Right lobe of liver (tissue), 6 donors: ENCODE results near the gene ARL8B. TPM values are rescaled to one million over a fixed set of nuclear protein-coding genes. Genes with fewer than 3 reads are reported as not detected.

ENCODE experiments used
- ATAC-seq, 4 donors: fragments of 200-7000 bp; cut with Tn5 transposase; one replicate each; pipeline ENCODE4 v1.9.1; 2020; ENCODE audit warnings: mild to moderate bottlenecking in 4 of 4, moderate library complexity in 4 of 4
- DNase-seq, 3 donors: peaks; one replicate each; pipeline ENCODE4 v3.0.0-alpha.2; 2020
- H3K27ac ChIP-seq, 3 donors: fragments of 200-600 bp; one replicate each; pipeline ENCODE4 v1.8.0; 2022
- H3K27me3 ChIP-seq, 2 donors: fragments of 200-600 bp; one replicate each; pipeline ENCODE4 v1.8.0; 2022
- H3K36me3 ChIP-seq, 4 donors: fragments of 200-600 bp; sonication (generic) in 1 of 4; one replicate each; pipeline versions ENCODE4 v1.5.1 to v1.8.0; 2017 to 2022; ENCODE audit warnings: control low read depth in 1 of 4
- H3K4me1 ChIP-seq, 4 donors: fragments of 200-600 bp; sonication (generic) in 1 of 4; one replicate each; pipeline versions ENCODE4 v1.5.1 to v1.8.0; 2017 to 2022; ENCODE audit warnings: control low read depth in 1 of 4
- H3K4me3 ChIP-seq, 3 donors: fragments of 200-600 bp; one replicate each; pipeline ENCODE4 v1.8.0; 2022
- H3K9me3 ChIP-seq, 4 donors: fragments of 200-600 bp; sonication (generic) in 1 of 4; one replicate each; pipeline versions ENCODE4 v1.5.1 to v1.8.0; 2017 to 2022; ENCODE audit warnings: control low read depth in 1 of 4
- CTCF ChIP-seq, 4 donors: fragments of 200-600 bp in 3 of 4; fragments of 450-650 bp in 1 of 4; IDR thresholded peaks; one replicate each; pipeline versions ENCODE4 v1.5.1 to v1.8.0; 2016 to 2022; ENCODE audit warnings: antibody characterized with exemption in 4 of 4, mild to moderate bottlenecking in 2 of 4
- POLR2A ChIP-seq: fragments of 450-650 bp; IDR thresholded peaks from one replicate; pipeline ENCODE4 v1.6.1; 2017; ENCODE audit warnings: antibody characterized with exemption, mild to moderate bottlenecking
- WGBS: methylation state at CpG from one replicate; pipeline ENCODE4 v1.1.6; 2018; ENCODE audit warnings: low coverage, low lambda C conversion rate; ENCODE audit not compliant: insufficient coverage; ENCODE audit errors: missing lambda C conversion rate; 5-methylcytosine and 5-hydroxymethylcytosine counted together
- intact Hi-C, 2 donors: fragments of 100-400 bp; cut with DNase I; formaldehyde crosslinking; loops; one replicate each; pipeline versions ENCODE4 v1.11.2 to v1.14.1; 2022
- long read RNA-seq: library from polyadenylated mRNA; unstranded; transcript quantifications from one replicate; pipeline ENCODE4 v2.0.0, GENCODE V29; 2019
- total RNA-seq, 6 experiments: library from RNA; depleted of rRNA in 2 of 6; stranded (reverse); fragments of >200 nt in 2 of 6; fragmentation: NEBNext Ultra II Directional in 3 of 6; extraction: Animal tissue kit (Norgen Biotek cat#: 25700) in 3 of 6; gene quantifications; one replicate each; pipeline versions ENCODE4 v1.1.0 to v1.2.4, GENCODE V29; 2016 to 2023
- donor health status: DM: no; HTN: yes; CAD: no.
- donor health status: DM: no; HTN: no; CAD: no.
- donor health status: DM: no; HTN: no; CAD: no.
- donor health status: DM: no; HTN: yes; CAD: no.
- donor health status: DM: no; HTN: yes; CAD: no.

Gene ARL8B
- total RNA-seq, result 10 to 100 TPM; 20.0 to 33.1 (median 26.7) TPM
- long read RNA-seq, partial matches to known transcripts, result 1 of 6 reads
- long read RNA-seq, other reads (novel, unspliced or antisense), result 1 of 6 reads

- Histone ChIP-seq H3K4me1 (peaks cover 0 to 27% (median 8%) of the 10 kb centered on the region in 4 donors), H3K4me3 (peak within 1 kb of the TSS; percentile 95 to 100 (median 100)), H3K27me3 (no peaks in the 10 kb centered on the region), H3K27ac (peak within 1 kb of the TSS; percentile 86 to 99 (median 88)), H3K9me3 (no peaks in the 10 kb centered on the region), H3K36me3 (no peaks in the 10 kb centered on the region)
- peak; percentile 96 to 99 (median 99) for ATAC-seq
- DNase-seq, result peak; percentile 92 to 94 (median 93)
- 0% methylated on average over 10 of the region's 74 CpGs for WGBS
- TF ChIP-seq CTCF (IDR thresholded peaks at IDR 0.05), result peak; percentile 97 to 100 (median 98)
- peak; percentile 81 for TF ChIP-seq POLR2A
- intact Hi-C loops, result no loop called here
These were observed at the start of gene ARL8B for GRCh38 chr3:5122030-5122740. ARL8B (plus strand) TSS chr3:5122292; CDS start chr3:5122466, 174 bp downstream.

GRCh38 chr3:5073374-5074085 is 48.6 kb upstream of the ARL8B start:
- H3K27me3 ChIP-seq, result no peaks in the 10 kb centered on the region
- no peaks in the 10 kb centered on the region for H3K9me3 ChIP-seq
- no peak for ATAC-seq
- TF ChIP-seq CTCF (IDR thresholded peaks at IDR 0.05) (no peak), POLR2A (no peak)
- peaks cover 0 to 4% (median 0%) of the 10 kb centered on the region in 4 donors for H3K4me1 ChIP-seq
- H3K27ac ChIP-seq, result no peak overlapping the region
- intact Hi-C loops, result no loop called here
- no peaks in the 10 kb centered on the region for H3K36me3 ChIP-seq
- WGBS, result 41% methylated on average over 4 of the region's 4 CpGs
- no peak for DNase-seq
- H3K4me3 ChIP-seq, result no peak overlapping the region

- Histone ChIP-seq H3K27me3 (no peaks in the 10 kb centered on the region), H3K4me1 (no peaks in the 10 kb centered on the region), H3K27ac (no peak overlapping the region), H3K4me3 (no peak overlapping the region), H3K36me3 (no peaks in the 10 kb centered on the region), H3K9me3 (no peaks in the 10 kb centered on the region)
- intact Hi-C loops, result no loop called here
- no peak for DNase-seq
- TF ChIP-seq CTCF (IDR thresholded peaks at IDR 0.05), result no peak
- no peak for TF ChIP-seq POLR2A
- no peak for ATAC-seq
- 84% methylated on average over 4 of the region's 4 CpGs for WGBS
These were observed 43.9 kb upstream of the ARL8B start for GRCh38 chr3:5078151-5078550.

GRCh38 chr3:5079761-5080160 is 42.3 kb upstream of the ARL8B start:
- WGBS, result 100% methylated on average over 1 of the region's 3 CpGs
- no peaks in the 10 kb centered on the region for H3K36me3 ChIP-seq
- no peak overlapping the region for H3K27ac ChIP-seq
- TF ChIP-seq CTCF (IDR thresholded peaks at IDR 0.05), result no peak
- no peak for TF ChIP-seq POLR2A
- no peaks in the 10 kb centered on the region for H3K9me3 ChIP-seq
- H3K27me3 ChIP-seq, result no peaks in the 10 kb centered on the region
- intact Hi-C loops, result no loop called here
- ATAC-seq (no peak), DNase-seq (no peak)
- no peaks in the 10 kb centered on the region for H3K4me1 ChIP-seq
- H3K4me3 ChIP-seq, result no peak overlapping the region
